GM13977 (cell line): Measurements from ENCODE around the gene ASB2.

ENCODE experiments used
- DNase-seq: peaks from one replicate; pipeline ENCODE4 v3.0.0; 2012; ENCODE audit warnings: low spot score
- in situ Hi-C: fragments of 300-500 bp; cut with MboI; formaldehyde crosslinking; loops from one replicate; pipeline ENCODE4 v1.12.0; 2022; ENCODE audit warnings: low sequenced_read_pairs, low pct_unique_long_range_greater_than_20kb, mixed read lengths, inconsistent platforms; ENCODE audit not compliant: unreplicated experiment
- TF ChIP-seq, protein P1 (sequence below): IDR thresholded peaks from 2 replicates; pipeline ENCODE4 v1.5.1; 2012; ENCODE audit warnings: mild to moderate bottlenecking, control low read depth; ENCODE audit not compliant: insufficient read depth; ENCODE audit errors: extremely low read depth, missing control alignments

ASB2 gene

DNA sequence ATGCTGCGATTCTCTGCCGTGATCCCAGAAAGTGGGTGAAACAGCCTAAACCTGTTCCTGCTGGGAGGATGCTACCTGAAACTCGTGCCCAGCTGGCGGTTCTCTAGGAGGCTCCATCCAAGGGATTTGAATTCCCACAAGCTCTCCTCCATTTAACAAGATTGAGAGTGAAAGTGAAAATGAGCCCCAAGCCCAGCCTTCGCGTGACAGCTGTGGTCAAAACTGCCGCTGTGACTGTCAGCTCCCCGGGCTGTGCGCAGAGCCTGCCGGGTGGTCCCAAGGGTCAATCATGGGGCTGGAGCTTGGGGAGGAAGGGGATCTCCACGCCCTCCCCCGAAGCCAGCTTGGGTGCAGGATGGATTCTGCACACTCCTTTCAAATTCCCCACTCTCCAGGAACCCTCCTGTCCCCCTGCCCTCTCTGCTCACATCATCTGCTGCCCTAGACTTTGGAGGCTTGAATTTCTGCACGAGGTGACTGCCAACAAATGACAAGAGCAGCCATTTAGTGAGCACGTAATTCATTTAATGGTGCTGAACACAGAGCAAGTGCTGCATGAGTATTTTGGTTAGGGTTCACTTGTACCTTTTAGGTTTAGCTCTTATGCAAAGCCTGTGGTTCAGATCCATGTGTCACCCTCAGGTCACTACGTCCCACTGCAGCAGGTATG lies 5.3 kb downstream of the ASB2 start:
- peak; percentile 72 for DNase-seq
- in situ Hi-C loops, result loop anchor here (25.0 kb wide), 1 partner anchor 1541 kb away; the partner anchor contains the start of gene SYNE3
- TF ChIP-seq, protein P1, sequence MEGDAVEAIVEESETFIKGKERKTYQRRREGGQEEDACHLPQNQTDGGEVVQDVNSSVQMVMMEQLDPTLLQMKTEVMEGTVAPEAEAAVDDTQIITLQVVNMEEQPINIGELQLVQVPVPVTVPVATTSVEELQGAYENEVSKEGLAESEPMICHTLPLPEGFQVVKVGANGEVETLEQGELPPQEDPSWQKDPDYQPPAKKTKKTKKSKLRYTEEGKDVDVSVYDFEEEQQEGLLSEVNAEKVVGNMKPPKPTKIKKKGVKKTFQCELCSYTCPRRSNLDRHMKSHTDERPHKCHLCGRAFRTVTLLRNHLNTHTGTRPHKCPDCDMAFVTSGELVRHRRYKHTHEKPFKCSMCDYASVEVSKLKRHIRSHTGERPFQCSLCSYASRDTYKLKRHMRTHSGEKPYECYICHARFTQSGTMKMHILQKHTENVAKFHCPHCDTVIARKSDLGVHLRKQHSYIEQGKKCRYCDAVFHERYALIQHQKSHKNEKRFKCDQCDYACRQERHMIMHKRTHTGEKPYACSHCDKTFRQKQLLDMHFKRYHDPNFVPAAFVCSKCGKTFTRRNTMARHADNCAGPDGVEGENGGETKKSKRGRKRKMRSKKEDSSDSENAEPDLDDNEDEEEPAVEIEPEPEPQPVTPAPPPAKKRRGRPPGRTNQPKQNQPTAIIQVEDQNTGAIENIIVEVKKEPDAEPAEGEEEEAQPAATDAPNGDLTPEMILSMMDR, result no peak

DNA sequence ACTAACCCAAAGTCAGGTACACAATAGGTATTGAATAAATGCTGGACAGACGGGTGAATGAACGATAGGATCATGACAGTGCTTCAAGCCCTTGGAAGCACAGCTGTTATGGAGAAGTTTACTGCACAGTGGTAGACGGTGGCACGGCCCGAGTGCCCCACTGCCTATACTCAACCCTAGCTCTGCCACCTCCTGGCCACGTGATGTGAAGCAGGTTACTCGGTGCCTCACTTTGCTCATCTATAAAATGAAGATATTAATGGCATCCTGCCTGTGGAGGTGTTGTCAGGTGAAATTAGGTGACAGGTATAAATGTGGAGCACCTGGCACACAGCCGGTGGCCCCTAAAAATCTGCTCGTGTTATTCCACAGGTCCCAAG lies 5.8 kb downstream of the ASB2 start:
- TF ChIP-seq, protein P1, result peak; percentile 43
- in situ Hi-C loops, result loop anchor here (25.0 kb wide), 1 partner anchor 1542 kb away; the partner anchor contains the start of gene SYNE3
- DNase-seq, result no peak

DNA sequence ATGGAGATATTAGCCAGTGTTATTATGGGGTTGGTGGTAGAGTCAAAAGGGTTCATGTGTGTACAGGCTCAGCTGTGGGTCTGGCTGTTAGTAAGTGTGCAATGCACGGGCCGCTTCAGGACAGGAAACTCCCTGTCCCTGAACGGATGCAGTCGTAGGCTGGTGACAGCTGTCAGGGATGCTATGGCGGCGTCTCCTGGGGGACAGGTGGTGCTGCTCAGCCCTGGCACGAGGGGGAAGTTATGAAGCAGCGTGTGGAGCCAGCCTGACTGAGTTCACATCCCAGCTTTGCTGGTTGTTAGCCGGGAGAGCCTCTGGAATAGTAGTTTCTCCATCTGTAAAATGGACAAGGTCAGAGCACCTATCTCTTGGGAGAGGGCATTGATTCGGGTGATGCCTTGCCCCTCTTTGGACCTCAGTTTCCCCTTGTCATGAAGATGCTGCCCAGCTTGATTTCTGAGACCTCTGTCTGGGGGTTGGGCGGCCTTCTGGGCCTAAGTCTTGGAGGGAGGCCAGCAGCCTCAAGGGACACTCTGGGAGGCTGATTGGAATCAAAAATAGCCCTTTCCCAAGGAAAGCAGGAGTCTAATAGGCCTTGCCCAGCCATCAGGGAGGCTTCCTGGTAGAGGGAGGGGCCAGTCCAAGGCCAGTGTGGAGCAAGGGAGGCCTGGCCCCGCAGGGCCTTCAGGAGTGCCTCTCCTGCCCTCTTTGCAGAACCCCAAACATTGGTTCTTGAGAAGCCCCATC lies 7.1 kb downstream of the ASB2 start:
- TF ChIP-seq, protein P1, result no peak
- DNase-seq, result no peak
- in situ Hi-C loops, result loop anchor here (25.0 kb wide), 1 partner anchor 1543 kb away; the partner anchor contains the start of gene SYNE3

DNA sequence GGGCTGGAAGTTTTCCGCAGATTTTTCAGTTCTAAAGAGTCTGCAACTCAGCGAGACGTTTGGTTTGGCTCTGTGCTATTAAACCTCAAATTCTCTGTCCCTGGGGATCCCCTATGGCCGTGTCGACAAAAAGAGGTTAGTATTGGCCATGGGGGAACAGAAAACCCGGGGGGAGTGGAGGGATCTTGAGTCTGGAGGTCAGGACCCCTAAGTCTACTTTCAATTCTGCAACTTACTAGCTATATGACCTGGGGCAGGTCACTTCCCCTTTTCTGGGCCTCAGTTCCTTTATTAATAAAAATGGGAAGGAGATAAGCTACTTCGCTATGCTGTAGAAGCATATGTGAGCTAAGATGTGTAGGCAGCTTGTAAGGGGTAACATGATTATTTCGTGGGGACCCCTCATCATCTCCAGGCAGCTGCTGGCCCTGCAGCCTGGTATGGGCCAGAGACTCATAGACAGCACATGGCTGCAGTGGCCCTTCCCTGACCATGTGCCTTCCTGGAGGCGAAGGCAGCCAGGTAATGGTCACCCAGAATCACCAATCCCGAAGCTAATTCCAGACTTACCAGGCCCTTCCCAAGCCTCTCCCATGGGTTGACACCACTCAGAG lies 8.6 kb downstream of the ASB2 start:
- DNase-seq, result peak; percentile 73
- TF ChIP-seq, protein P1, result no peak
- in situ Hi-C loops, result loop anchor here (25.0 kb wide), 1 partner anchor 1545 kb away; the partner anchor contains the start of gene SYNE3

DNA sequence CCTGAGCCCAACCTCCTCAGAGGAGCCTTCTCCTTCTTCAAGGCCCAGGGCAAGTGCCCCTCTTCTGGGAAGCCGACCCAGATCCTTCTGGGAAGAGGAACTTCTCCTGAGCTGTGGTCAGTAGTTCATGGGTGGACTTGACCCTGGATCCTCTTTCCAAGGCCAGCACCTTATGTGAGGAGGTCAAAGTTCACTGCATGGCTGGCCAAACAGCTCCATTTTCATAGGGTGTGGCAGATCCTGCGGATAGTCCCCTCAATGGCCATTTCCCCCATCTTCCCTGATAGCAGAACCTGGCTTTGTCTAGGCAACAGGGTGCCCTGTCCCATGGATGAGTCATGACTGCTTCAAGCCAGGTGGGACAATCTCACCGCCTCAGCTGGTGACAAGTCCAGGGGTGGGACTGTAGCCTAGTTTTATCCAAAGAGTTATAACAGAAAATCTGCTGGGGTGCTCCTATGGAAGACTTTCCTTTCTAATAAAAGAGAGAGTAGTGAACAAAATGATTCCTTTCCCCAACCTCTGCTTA lies 10.4 kb downstream of the ASB2 start:
- in situ Hi-C loops, result loop anchor here (25.0 kb wide), 1 partner anchor 1546 kb away; the partner anchor contains the start of gene SYNE3
- TF ChIP-seq, protein P1, result no peak
- DNase-seq, result no peak

DNA sequence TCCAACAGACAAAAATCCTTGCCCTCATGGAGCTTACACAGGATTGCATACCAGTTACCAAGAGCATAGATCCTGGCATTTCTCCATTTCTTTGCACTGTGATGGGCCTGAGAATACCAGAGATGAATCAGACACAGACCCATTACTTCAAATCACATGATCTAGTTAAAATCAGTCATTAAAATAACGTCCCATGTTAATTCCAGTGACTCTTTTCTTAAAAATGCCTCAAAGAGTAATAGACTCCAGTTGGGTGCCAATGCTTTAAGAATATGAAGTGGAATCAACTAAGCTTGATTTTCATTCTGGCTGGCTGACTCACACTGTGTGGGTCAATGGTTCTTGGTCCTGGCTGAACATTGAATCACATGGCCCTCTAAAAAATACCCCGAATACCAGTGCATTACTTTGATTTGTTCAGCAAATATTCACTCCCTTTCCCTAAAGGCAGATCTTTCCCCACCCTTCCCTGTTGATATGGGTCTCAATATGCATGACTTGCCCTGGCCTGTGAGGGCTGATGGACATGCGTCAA lies 11.0 kb downstream of the ASB2 start:
- in situ Hi-C loops, result loop anchor here (25.0 kb wide), 1 partner anchor 1547 kb away; the partner anchor contains the start of gene SYNE3
- TF ChIP-seq, protein P1, result no peak
- no peak for DNase-seq
